Upper lobe of left lung (tissue), 6 donors: ENCODE measurements around the gene PID1. TPM values are rescaled to one million over a fixed set of nuclear protein-coding genes. Genes with fewer than 3 reads are reported as not detected.

ENCODE experiments used
- ATAC-seq, 2 donors: fragments of 200-7000 bp; cut with Tn5 transposase; one replicate each; pipeline ENCODE4 v1.9.1; 2022; ENCODE audit warnings: mild to moderate bottlenecking in 2 of 2, moderate library complexity in 2 of 2; ENCODE audit not compliant: low FRiP score in 2 of 2
- DNase-seq, 2 donors: peaks; one replicate each; pipeline ENCODE4 v3.0.0-alpha.2; 2019 to 2020
- H3K27ac ChIP-seq, 4 donors: fragments of 200-600 bp; sonication (generic); one replicate each; pipeline ENCODE4 v1.5.1; 2016 to 2019
- H3K27me3 ChIP-seq, 4 donors: fragments of 200-600 bp; sonication (generic); one replicate each; pipeline ENCODE4 v1.5.1; 2017 to 2019
- H3K36me3 ChIP-seq, 4 donors: fragments of 200-600 bp; sonication (generic); one replicate each; pipeline ENCODE4 v1.5.1; 2016 to 2019
- H3K4me1 ChIP-seq, 4 donors: fragments of 200-600 bp; sonication (generic); one replicate each; pipeline ENCODE4 v1.5.1; 2018 to 2019
- H3K4me3 ChIP-seq, 4 donors: fragments of 200-600 bp; sonication (generic); one replicate each; pipeline ENCODE4 v1.5.1; 2017 to 2019; ENCODE audit warnings: mild to moderate bottlenecking in 2 of 4, moderate library complexity in 1 of 4
- H3K9me3 ChIP-seq, 4 donors: fragments of 200-600 bp; sonication (generic); one replicate each; pipeline ENCODE4 v1.5.1; 2018 to 2019
- CTCF ChIP-seq, 6 experiments: fragments of 450-650 bp in 4 of 6; fragments of 200-600 bp in 2 of 6; sonication (generic) in 2 of 6; IDR thresholded peaks; one replicate each; pipeline ENCODE4 v1.5.1; 2016 to 2019; ENCODE audit warnings: antibody characterized with exemption in 6 of 6
- EP300 ChIP-seq, 4 donors: sonication (generic); formaldehyde crosslinking; IDR thresholded peaks; one replicate each; pipeline ENCODE4 v1.5.1; 2017; ENCODE audit warnings: antibody characterized with exemption in 4 of 4, control low read depth in 2 of 4
- POLR2A ChIP-seq, 4 donors: fragments of 450-650 bp; IDR thresholded peaks; one replicate each; pipeline ENCODE4 v1.5.1; 2016 to 2017; ENCODE audit warnings: antibody characterized with exemption in 4 of 4, mild to moderate bottlenecking in 2 of 4
- POLR2AphosphoS5 ChIP-seq, 2 donors: sonication (generic); formaldehyde crosslinking; IDR thresholded peaks; one replicate each; pipeline ENCODE4 v1.5.1; 2017; ENCODE audit warnings: antibody characterized with exemption in 2 of 2
- WGBS, 2 donors: methylation state at CpG; one replicate each; pipeline ENCODE4 v1.1.5; 2017 to 2018; 5-methylcytosine and 5-hydroxymethylcytosine counted together
- total RNA-seq, 6 donors: library from RNA; depleted of rRNA in 4 of 6; stranded (reverse); fragments of >200 nt in 4 of 6; gene quantifications; one replicate each; pipeline versions ENCODE4 v1.1.0 to v1.2.1, GENCODE V29; 2016 to 2021
- donor health status: DM: no; HTN: no; CAD: no; lungs with moderate emphysema.
- donor health status: DM: no; HTN: yes; CAD: no; lungs with severe emphysema.

PID1 gene
- total RNA-seq, 6 donors from 2014 or later = 20.8 to 59.7 (median 39.8) TPM

GRCh38 chr2:229059331-229060033 is 211.6 kb downstream of the PID1 start:
- Histone ChIP-seq H3K4me1 (no peaks in the 10 kb centered on the region), H3K9me3 (no peaks in the 10 kb centered on the region), H3K27ac (no peak overlapping the region), H3K36me3 (no peaks in the 10 kb centered on the region), H3K4me3 (no peak overlapping the region), H3K27me3 (no peaks in the 10 kb centered on the region)
- WGBS, 2 donors = 79 to 86% methylated on average over 3 of the region's 3 CpGs
- ATAC-seq (no peak), DNase-seq (no peak)
- TF ChIP-seq EP300 (IDR thresholded peaks at IDR 0.05) (no peak), POLR2AphosphoS5 (IDR thresholded peaks at IDR 0.05) (no peak), POLR2A (IDR thresholded peaks at IDR 0.05) (no peak), CTCF (IDR thresholded peaks at IDR 0.05) (no peak)

GRCh38 chr2:229057976-229058553 is 213.0 kb downstream of the PID1 start:
- Histone ChIP-seq H3K9me3 (no peaks in the 10 kb centered on the region), H3K36me3 (no peaks in the 10 kb centered on the region), H3K4me1 (no peaks in the 10 kb centered on the region), H3K27ac (no peak overlapping the region), H3K27me3 (no peaks in the 10 kb centered on the region), H3K4me3 (no peak overlapping the region)
- DNase-seq (no peak), ATAC-seq (no peak)
- WGBS, 2 donors = 74 to 83% methylated on average over 4 of the region's 4 CpGs
- no peak for TF ChIP-seq POLR2AphosphoS5 (IDR thresholded peaks at IDR 0.05)
- TF ChIP-seq EP300 (IDR thresholded peaks at IDR 0.05) = no peak
- TF ChIP-seq CTCF (IDR thresholded peaks at IDR 0.05) = no peak

GRCh38 chr2:229054311-229054710 is 216.8 kb downstream of the PID1 start:
- no peak for TF ChIP-seq POLR2AphosphoS5 (IDR thresholded peaks at IDR 0.05)
- TF ChIP-seq CTCF (IDR thresholded peaks at IDR 0.05) = no peak
- no peak for TF ChIP-seq POLR2A (IDR thresholded peaks at IDR 0.05)
- no peak for TF ChIP-seq EP300 (IDR thresholded peaks at IDR 0.05)
- no peak overlapping the region for H3K27ac ChIP-seq
- no peak for ATAC-seq
- no peak overlapping the region for H3K4me3 ChIP-seq
- no peaks in the 10 kb centered on the region for H3K36me3 ChIP-seq
- 89 to 92% methylated on average over 5 of the region's 5 CpGs for WGBS, 2 donors
- H3K9me3 ChIP-seq = no peaks in the 10 kb centered on the region
- no peaks in the 10 kb centered on the region for H3K27me3 ChIP-seq
- no peak for DNase-seq
- H3K4me1 ChIP-seq = no peaks in the 10 kb centered on the region

- Histone ChIP-seq H3K27ac (no peak overlapping the region), H3K4me1 (no peaks in the 10 kb centered on the region), H3K4me3 (no peak overlapping the region), H3K36me3 (no peaks in the 10 kb centered on the region), H3K27me3 (no peaks in the 10 kb centered on the region), H3K9me3 (no peaks in the 10 kb centered on the region)
- DNase-seq (no peak), ATAC-seq (no peak)
- 68 to 72% methylated on average over 2 of the region's 2 CpGs for WGBS, 2 donors
- TF ChIP-seq CTCF (IDR thresholded peaks at IDR 0.05) (no peak), POLR2AphosphoS5 (IDR thresholded peaks at IDR 0.05) (no peak), POLR2A (IDR thresholded peaks at IDR 0.05) (no peak), EP300 (IDR thresholded peaks at IDR 0.05) (no peak)
Measured at GRCh38 chr2:229051798-229052197, 219.3 kb downstream of the PID1 start.

- ATAC-seq = no peak
- no peaks in the 10 kb centered on the region for H3K36me3 ChIP-seq
- no peaks in the 10 kb centered on the region for H3K4me1 ChIP-seq
- WGBS, 2 donors = 86 to 94% methylated on average over 5 of the region's 5 CpGs
- no peaks in the 10 kb centered on the region for H3K27me3 ChIP-seq
- no peak overlapping the region for H3K27ac ChIP-seq
- H3K9me3 ChIP-seq = no peaks in the 10 kb centered on the region
- no peak for DNase-seq
- no peak overlapping the region for H3K4me3 ChIP-seq
- TF ChIP-seq CTCF (IDR thresholded peaks at IDR 0.05) (no peak), POLR2AphosphoS5 (IDR thresholded peaks at IDR 0.05) (no peak), POLR2A (IDR thresholded peaks at IDR 0.05) (no peak), EP300 (IDR thresholded peaks at IDR 0.05) (no peak)
Measured at GRCh38 chr2:229050133-229050532, 221.0 kb downstream of the PID1 start.
